Smooth muscle cell of the umbilical artery (primary cell): ENCODE data around the gene SUSD1. TPM values are rescaled to one million over a fixed set of nuclear protein-coding genes. Genes with fewer than 3 reads are reported as not detected.

Source experiments
- total RNA-seq: library from RNA; depleted of rRNA; stranded (reverse); fragments of >200 nt; gene quantifications from 2 replicates; pipeline ENCODE4 v1.2.3, GENCODE V29; 2014

The SUSD1 gene
- total RNA-seq: 37.4 and 53.7 TPM in 2 replicates

GRCh38 chr9:112174965-112175795, at the start of gene SUSD1:
Gene SUSD1 (minus strand): TSS chr9:112175297. CDS start chr9:112175235, 62 bp downstream.

Other genes with a start within 250 kb of the SUSD1 start
- gene PTBP3, start 158.3 kb upstream of the SUSD1 start, total RNA-seq: 22.3 and 27.0 TPM in 2 replicates
- gene HSDL2, start 204.8 kb upstream of the SUSD1 start, total RNA-seq: 30.6 and 35.9 TPM in 2 replicates